ENCODE measurements around the gene GJA1. TPM values are rescaled to one million over a fixed set of nuclear protein-coding genes. Genes with fewer than 3 reads are reported as not detected.
A peak's percentile ranks its signal among the peaks of the same experiment; 100 is the strongest.

GJA1 gene
- total and polyA plus RNA-seq, 2 experiments from 2014 or later, result 86.0 to 248 TPM

- TF ChIP-seq CTCF (IDR thresholded peaks at IDR 0.05; ENCODE audit: poor library complexity) (no peak), EZH2 (IDR thresholded peaks at IDR 0.05; ENCODE audit: borderline replicate concordance) (no peak), EZH2phosphoT487 (IDR thresholded peaks at IDR 0.05; ENCODE audit: low read depth, severe bottlenecking, unreplicated experiment) (no peak)
- Histone ChIP-seq H4K20me1 (ENCODE audit: insufficient read depth, poor library complexity, severe bottlenecking) (no peaks in the 10 kb centered on the region), H3K4me2 (no peak overlapping the region), H3K9me2 (replicated peaks; ENCODE audit: insufficient read depth) (no peaks in the 10 kb centered on the region), H3K27ac (no peak overlapping the region), H3K36me3 (replicated peaks; ENCODE audit: insufficient read depth, low read depth) (no peaks in the 10 kb centered on the region), H3K79me2 (no peaks in the 10 kb centered on the region), H3K4me1 (ENCODE audit: insufficient read depth) (peaks cover 5% of the 10 kb centered on the region), H2AFZ (no peak overlapping the region), H3K9me3 (ENCODE audit: low read depth) (no peaks in the 10 kb centered on the region), H3K4me3 (no peak overlapping the region), H3K27me3 (no peaks in the 10 kb centered on the region)
- no peak for DNase-seq (ENCODE audit: low spot score)
Observed at GRCh38 chr6:121482751-121483150, 47.3 kb downstream of the GJA1 start.

GRCh38 chr6:121485359-121485811 lies 49.9 kb downstream of the GJA1 start:
- H3K9me2 ChIP-seq (replicated peaks; ENCODE audit: insufficient read depth), result no peaks in the 10 kb centered on the region
- 6% methylated on average over 2 of the region's 2 CpGs for WGBS (ENCODE audit: low lambda C conversion rate, missing lambda C conversion rate)
- H3K4me3 ChIP-seq, result no peak overlapping the region
- H4K20me1 ChIP-seq (ENCODE audit: insufficient read depth, poor library complexity, severe bottlenecking), result no peaks in the 10 kb centered on the region
- H3K27me3 ChIP-seq, result no peaks in the 10 kb centered on the region
- no peak overlapping the region for H2AFZ ChIP-seq
- H3K79me2 ChIP-seq, result no peaks in the 10 kb centered on the region
- no peak overlapping the region for H3K27ac ChIP-seq
- no peak overlapping the region for H3K4me2 ChIP-seq
- H3K36me3 ChIP-seq (replicated peaks; ENCODE audit: insufficient read depth, low read depth), result no peaks in the 10 kb centered on the region
- TF ChIP-seq CTCF (IDR thresholded peaks at IDR 0.05; ENCODE audit: poor library complexity) (no peak), EZH2 (IDR thresholded peaks at IDR 0.05; ENCODE audit: borderline replicate concordance) (no peak), EZH2phosphoT487 (IDR thresholded peaks at IDR 0.05; ENCODE audit: low read depth, severe bottlenecking, unreplicated experiment) (no peak)
- peak; percentile 5 for DNase-seq (ENCODE audit: low spot score)
- H3K4me1 ChIP-seq (ENCODE audit: insufficient read depth), result peaks cover 5% of the 10 kb centered on the region
- no peaks in the 10 kb centered on the region for H3K9me3 ChIP-seq (ENCODE audit: low read depth)

GRCh38 chr6:121491576-121491975 lies 56.1 kb downstream of the GJA1 start:
- Histone ChIP-seq H3K4me1 (ENCODE audit: insufficient read depth) (no peaks in the 10 kb centered on the region), H3K27me3 (no peaks in the 10 kb centered on the region), H3K9me3 (ENCODE audit: low read depth) (no peaks in the 10 kb centered on the region), H3K4me3 (no peak overlapping the region), H3K27ac (no peak overlapping the region), H4K20me1 (ENCODE audit: insufficient read depth, poor library complexity, severe bottlenecking) (no peaks in the 10 kb centered on the region), H3K79me2 (no peaks in the 10 kb centered on the region), H3K9me2 (replicated peaks; ENCODE audit: insufficient read depth) (no peaks in the 10 kb centered on the region), H2AFZ (no peak overlapping the region), H3K36me3 (replicated peaks; ENCODE audit: insufficient read depth, low read depth) (no peaks in the 10 kb centered on the region), H3K4me2 (no peak overlapping the region)
- TF ChIP-seq EZH2 (IDR thresholded peaks at IDR 0.05; ENCODE audit: borderline replicate concordance) (no peak), CTCF (IDR thresholded peaks at IDR 0.05; ENCODE audit: poor library complexity) (no peak), EZH2phosphoT487 (IDR thresholded peaks at IDR 0.05; ENCODE audit: low read depth, severe bottlenecking, unreplicated experiment) (no peak)
- no peak for DNase-seq (ENCODE audit: low spot score)
- 52% methylated on average over 1 of the region's 1 CpG for WGBS (ENCODE audit: low lambda C conversion rate, missing lambda C conversion rate)

GRCh38 chr6:121492536-121492935 lies 57.1 kb downstream of the GJA1 start:
- H3K79me2 ChIP-seq, result no peaks in the 10 kb centered on the region
- no peak for TF ChIP-seq CTCF (IDR thresholded peaks at IDR 0.05; ENCODE audit: poor library complexity)
- TF ChIP-seq EZH2 (IDR thresholded peaks at IDR 0.05; ENCODE audit: borderline replicate concordance), result no peak
- no peak for TF ChIP-seq EZH2phosphoT487 (IDR thresholded peaks at IDR 0.05; ENCODE audit: low read depth, severe bottlenecking, unreplicated experiment)
- no peak overlapping the region for H3K27ac ChIP-seq
- no peak overlapping the region for H3K4me3 ChIP-seq
- no peaks in the 10 kb centered on the region for H3K9me3 ChIP-seq (ENCODE audit: low read depth)
- H3K4me2 ChIP-seq, result no peak overlapping the region
- H3K27me3 ChIP-seq, result no peaks in the 10 kb centered on the region
- no peaks in the 10 kb centered on the region for H3K4me1 ChIP-seq (ENCODE audit: insufficient read depth)
- DNase-seq (ENCODE audit: low spot score), result no peak
- no peaks in the 10 kb centered on the region for H4K20me1 ChIP-seq (ENCODE audit: insufficient read depth, poor library complexity, severe bottlenecking)
- H2AFZ ChIP-seq, result no peak overlapping the region
- H3K9me2 ChIP-seq (replicated peaks; ENCODE audit: insufficient read depth), result no peaks in the 10 kb centered on the region
- H3K36me3 ChIP-seq (replicated peaks; ENCODE audit: insufficient read depth, low read depth), result no peaks in the 10 kb centered on the region
- 85% methylated on average over 1 of the region's 1 CpG for WGBS (ENCODE audit: low lambda C conversion rate, missing lambda C conversion rate)
